NCI-H146 treated with DMSO at 0.1 percent for 48 hours (cell line): ENCODE data around the gene GLIPR2.
"Not testable (repeated sequence)": the region's sequence is repeated elsewhere in the genome, so short reads cannot be mapped to it uniquely, and the experiment has no call there.

Experiments
- DNase-seq: peaks from one replicate; lab custom pipeline; 2025; ENCODE audit not compliant: unreplicated experiment; lab: John Stamatoyannopoulos, UW

The GLIPR2 gene

DNA sequence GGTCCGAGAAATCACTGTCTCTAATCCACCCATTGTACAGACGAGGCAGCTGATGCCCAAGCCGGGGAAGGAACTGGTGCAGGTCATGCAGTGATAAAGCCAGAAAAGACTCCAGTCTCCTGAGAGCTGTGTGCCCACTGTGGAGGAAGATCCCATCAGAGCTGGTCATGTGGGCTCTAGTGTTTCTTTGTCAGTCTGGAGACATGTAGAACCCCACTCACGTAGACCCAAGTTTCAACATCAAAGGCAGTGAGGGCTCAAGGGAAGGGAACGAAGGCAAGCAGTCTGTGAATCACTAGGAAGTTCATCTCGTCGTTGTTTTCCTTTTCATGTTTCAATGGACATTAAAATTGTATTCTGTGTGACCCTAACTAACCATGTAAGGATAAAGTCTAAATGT, 14.6 kb upstream of the GLIPR2 start:
- no peak for DNase-seq

DNA sequence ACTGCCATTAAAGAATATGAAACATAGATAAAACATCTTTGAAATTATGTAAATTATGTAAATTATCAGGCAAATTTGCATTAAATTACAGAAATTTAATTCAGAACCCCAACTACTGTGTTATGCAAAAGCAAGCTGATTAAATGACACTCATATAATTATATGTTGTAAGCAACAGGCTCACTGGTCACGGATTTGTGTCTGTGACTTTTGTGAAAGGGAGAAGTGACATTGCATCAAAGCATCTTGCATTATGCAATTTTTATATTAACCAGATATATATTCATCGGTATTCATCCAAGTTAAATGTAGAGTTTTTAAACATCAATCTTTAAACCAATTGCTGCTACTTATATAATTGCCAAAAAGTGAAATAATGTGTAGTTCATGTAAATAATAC, 13.0 kb upstream of the GLIPR2 start:
- DNase-seq = no peak

DNA sequence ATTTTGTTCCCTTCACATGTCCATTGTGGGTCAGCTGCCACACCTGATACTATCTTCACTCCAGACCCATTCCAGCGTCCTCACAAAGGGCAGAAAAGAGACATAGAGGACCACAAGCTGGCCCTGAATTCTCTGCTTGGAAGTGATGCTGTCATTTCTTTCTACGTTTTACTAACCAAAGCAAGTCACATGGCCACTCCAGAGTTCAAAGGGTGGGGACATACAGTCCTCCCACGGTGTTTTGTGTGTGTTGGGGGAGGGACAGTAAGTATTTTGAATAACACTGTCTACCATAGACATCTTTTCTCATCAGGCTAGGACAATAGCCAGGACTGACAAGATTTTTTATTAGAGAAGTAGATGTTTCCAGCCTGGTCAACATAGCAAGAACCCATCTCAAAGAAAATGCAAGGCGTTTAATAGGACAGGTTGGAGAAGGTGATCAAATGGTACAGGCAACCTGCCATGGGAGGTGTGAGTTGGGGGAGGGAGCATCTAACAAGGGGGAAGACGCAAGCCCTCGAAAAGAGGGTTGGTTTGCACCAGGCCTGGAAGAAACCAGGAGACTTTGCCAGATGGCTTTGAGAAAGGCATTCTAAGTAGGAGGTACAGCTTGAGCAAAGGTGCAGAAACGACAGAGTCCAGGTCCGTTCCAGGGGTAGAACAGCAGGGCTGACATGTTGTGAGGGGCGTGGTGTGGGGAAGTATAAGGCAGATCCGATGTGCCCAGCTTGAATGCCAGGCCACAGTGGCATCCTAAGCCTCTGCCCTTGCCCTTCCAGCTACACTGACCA, 11.3 kb upstream of the GLIPR2 start:
- no peak for DNase-seq

DNA sequence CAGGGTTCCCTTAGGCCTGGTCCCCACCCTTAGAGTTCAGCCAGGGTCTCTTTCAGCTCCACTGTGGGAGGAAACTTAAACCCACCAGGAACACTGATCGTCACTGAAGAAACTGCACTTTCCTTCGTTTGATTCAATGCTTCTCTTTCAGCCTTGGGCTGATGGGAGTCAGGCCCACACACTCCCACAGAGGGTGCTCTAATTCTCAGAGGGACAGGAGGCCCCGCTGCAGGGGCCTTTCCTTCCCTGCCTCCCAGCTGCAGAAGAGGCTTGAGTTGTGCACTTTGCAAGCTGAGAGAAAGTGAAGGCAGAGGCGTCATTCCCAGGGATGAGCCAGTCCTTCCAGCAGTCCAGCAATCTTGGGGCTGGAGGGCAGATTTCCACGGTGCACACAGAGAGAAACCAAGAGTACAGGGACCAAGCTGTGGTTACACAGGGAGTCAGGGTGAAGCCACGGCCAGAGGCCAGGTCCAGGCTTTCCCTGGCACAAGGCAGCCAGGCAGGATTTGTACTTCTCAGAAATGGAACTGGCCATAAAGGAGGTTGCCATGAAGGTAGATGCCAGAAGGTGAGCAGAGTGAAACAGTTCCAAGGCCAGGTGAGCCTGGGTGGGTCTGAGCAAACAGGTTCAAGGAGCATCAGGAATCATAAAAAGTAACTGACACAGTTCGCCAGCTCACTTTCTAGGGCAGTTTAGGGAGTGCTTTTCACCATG, 10.4 kb upstream of the GLIPR2 start:
- DNase-seq = no peak

DNA sequence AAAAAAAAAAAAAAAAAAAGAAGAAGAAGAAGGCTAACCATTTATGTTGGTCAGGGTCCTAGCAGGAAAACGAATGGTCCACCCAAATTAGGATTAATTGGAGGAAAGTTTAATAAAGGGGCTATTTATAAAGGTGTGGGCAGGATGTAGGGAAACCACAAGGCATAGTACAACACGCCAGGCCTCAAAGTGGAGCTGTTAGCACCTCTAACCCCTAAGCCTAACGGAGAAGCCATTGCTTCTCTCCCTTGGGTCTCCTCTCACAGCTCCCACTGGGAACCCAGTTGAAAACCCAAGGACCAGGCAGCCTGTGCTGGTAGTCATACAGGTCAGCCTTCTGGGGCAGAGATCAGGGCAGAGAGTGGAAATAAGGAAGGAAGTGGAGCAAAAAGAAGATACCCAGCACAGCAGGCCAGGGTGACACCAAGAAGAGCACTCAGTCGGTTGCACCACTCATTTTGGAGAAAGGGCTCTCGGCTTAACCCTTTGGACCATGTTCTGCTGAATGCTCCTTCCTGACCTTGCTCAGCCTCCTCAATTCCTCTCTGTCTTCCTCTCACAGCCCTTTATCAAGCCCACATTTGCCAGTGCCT, 8.8 kb upstream of the GLIPR2 start:
- DNase-seq = no peak

DNA sequence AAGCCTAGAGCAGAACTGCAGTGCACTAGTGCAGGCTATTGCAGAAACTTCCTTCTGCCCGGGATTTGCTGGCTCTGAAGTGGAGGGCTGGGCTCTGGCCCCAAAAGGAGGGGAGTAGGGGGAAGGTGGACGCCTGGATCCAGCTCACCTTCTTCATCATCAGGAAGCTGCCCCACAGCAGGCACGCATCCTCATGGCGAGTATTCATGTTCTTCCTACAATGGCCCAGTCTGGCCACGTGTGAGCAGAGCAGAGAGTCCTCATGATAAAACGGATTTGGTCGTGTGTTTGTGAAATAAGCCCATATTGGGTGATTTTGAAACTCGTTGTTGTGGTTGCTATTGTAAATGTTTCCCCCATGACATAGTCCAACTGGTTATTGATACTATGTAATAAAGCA, 8.2 kb upstream of the GLIPR2 start:
- no peak for DNase-seq

DNA sequence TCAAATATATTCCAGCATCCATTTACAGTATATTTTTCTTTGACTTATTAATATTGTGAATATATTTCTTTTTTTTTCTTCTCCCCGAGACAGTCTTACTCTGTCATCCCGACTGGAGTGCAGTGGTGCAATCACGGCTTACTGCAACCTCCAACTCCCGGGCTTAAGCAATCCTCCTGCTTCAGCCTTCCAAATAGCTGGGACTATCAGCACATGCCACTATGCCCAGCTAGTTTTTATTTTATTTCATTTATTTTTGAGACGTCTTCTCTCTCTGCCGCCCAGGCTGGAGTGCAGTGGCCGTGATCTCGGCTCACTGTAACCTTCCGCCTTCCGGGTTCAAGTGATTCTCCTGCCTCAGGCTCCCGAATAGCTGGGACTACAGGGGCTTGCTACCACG, 7.4 kb upstream of the GLIPR2 start:
- DNase-seq = no peak

DNA sequence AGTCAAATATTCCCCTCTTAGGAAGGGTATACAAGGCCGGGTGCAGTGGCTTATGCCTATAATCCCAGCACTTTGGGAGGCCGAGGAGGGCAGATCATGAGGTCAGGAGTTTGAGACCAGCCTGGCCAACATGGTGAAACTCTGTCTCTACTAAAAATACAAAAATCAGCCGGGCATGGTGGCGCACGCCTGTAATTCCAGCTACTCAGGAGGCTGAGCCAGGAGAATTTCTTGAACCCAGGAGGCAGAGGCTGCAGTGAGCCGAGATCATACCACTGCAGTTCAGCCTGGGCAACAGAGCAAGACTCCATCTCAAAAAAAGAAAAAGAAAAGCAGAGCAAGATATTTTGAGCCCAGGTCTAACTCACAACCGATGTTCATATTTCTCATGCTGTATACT, 4.9 kb upstream of the GLIPR2 start:
- not testable (repeated sequence) for DNase-seq

DNA sequence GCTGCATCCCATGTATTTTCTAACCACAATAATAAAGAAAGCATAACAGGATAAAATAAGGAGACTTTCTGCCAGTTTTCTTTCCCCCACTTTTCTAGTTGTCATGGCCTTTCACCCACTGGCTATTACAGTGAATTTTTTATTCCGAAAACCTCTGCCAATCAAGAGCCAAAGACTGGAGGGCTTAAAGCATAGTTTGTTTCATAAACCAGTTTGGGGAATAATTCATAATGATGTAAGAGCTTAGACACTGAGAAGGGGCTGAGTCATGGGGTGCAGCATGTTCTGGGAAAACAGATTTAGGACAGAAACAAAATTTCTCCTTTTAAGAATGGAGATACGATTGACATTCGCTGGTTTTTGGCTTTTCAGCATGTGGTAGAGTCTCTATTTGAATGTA, 4.4 kb upstream of the GLIPR2 start:
- DNase-seq = no peak

DNA sequence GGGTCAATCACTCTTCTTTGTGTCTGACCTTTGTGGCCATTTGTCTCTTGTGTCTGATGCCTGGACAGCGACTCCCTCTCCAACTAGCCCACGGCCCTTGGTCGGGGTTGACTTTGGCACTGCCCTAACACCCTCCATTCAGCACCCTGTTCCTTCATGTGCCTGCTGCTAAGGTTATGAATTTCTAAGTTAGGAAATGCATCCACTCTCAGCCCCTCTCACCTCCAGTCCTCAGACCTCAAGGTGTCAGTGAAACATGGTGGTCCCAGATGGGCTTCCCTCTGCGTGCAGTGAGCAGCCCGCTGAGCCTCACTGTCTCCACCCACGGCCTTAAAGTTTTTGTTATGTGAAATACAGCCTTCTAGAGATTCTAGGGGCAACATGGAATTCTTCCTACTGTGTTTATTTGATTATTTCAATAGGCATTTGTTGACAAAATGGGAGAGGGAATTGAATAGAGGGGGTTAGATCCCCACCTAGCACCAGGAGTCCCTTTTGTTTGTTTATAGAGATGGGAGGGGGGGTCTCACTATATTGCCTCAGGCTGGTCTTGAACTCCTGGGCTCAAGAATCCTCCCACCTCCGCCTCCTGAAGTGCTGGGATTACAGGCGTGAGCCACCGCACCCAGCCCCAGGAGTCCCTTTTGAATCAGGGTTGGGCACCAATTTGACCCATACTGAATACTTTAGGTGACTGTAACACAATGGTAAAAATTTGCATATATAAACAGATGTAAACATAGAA, 1.6 kb upstream of the GLIPR2 start:
- no peak for DNase-seq

DNA sequence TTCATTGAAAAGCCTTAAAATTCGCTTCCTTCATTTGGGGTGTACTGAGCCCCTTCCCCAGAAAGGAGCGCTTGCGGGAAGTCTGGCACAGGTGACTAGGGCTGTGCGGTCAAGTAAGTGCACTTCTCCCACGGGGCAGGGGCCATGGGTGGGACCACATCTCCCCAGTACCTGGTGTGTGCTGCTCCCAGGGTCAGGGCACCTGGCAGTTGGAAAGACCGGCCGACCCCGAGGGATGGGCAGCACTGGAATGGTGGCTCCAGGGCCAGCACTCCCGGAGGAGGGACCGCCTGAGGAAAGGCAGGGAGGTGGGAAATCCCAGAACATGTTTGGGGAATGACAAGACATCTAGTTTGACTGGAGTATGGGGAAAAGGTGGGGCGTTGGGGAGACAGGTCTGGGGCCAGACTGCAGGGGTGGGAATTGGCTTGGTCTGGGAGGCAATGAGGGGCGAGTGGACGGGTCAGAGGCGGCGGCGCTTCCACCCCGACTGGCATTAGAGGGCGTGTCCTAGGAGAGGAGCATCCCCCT, 727 bp upstream of the GLIPR2 start:
- DNase-seq = no peak

DNA sequence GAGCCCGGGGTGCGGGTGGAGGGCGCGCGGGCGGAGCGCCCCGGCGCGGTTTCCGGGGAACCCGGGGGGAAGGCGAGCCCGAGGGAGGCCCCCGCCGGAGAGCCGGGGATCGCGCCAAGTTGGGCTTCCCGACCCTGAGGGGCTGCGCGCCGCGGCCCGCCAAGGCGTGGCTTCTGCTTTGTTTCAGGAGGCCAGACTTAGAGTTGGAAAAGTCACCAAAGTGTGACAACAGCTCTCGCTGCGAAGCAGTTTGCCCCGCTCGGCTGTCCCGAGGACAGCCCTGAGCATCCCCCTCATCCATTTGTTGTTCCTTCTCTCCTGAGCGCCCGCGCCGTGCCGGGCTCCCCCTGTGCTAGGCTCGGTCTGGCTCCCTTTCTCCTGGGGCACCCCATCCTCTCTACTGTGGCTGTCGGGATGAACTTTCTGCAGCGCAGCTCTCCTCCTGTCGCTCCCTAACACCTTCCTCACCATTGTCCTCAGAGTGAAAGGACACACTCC, 410 bp downstream of the GLIPR2 start:
- DNase-seq = no peak

DNA sequence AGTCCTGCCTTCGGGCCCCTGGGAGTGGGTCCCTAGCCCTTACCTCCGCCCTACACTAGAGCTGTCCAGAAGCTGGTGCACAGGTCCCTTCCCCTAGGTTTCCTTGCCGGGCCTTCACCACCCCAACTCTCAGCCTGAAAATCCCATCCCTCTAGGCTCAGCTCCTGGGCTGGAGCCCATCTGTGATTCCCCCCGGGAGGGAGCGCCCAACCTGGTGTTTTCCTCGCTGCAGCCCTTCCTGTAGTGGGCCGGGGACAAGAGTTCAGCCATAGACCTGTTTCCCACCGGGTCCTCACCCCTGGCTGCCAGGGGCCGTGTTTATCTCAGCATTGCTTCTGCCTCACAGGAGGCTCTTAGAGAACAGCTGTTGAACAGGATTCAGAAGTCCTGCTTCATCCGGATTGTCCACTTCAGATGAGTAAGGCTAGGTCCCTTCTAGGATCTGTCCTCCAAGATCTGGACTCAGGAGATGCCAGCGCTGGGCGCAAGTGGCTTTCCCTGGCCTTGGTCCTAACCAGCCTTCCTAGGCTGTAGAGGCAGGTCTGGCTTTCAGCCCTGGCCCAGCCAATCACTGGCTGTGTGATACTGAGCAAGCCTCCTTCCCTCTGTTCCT, 965 bp downstream of the GLIPR2 start:
- DNase-seq = no peak

DNA sequence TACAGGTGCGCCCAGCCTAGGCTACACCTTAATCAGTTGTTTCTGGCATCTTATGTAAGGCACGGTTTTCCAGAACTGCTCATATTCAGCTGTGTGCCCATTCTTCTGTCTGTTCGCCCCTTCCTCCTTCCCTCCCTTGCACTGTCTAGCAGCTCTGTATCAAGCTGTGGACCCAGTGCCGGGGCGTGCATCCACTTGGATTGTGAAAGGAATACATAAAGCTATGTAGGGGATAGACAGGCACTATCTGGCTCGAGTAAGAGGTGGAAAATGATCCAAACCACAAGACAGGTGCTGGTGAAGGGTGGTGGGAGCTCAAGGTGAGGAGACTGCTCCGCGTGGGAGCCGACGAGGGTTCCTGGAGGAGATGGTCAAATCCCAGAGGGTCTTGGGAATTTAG, 2.0 kb downstream of the GLIPR2 start:
- DNase-seq = no peak

DNA sequence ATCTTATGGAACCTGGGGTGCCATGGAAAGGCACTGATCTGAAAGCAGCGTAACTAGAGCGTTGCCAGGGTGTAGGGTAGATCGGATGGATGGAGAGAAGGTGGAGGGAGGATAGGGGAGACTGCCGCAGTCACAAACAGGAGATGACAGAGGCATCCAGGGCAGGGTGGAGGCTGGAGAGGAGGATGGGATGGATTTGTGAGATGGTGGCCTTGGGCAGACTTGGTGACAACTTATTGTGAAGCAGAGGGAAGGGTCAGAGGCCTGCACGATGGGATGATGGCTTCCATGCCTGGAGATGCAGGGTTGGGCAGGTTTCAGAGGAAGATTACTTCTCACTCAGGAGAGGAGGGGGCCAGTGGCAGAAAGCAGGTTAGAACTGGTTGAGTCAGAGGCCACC, 2.4 kb downstream of the GLIPR2 start:
- DNase-seq = no peak

DNA sequence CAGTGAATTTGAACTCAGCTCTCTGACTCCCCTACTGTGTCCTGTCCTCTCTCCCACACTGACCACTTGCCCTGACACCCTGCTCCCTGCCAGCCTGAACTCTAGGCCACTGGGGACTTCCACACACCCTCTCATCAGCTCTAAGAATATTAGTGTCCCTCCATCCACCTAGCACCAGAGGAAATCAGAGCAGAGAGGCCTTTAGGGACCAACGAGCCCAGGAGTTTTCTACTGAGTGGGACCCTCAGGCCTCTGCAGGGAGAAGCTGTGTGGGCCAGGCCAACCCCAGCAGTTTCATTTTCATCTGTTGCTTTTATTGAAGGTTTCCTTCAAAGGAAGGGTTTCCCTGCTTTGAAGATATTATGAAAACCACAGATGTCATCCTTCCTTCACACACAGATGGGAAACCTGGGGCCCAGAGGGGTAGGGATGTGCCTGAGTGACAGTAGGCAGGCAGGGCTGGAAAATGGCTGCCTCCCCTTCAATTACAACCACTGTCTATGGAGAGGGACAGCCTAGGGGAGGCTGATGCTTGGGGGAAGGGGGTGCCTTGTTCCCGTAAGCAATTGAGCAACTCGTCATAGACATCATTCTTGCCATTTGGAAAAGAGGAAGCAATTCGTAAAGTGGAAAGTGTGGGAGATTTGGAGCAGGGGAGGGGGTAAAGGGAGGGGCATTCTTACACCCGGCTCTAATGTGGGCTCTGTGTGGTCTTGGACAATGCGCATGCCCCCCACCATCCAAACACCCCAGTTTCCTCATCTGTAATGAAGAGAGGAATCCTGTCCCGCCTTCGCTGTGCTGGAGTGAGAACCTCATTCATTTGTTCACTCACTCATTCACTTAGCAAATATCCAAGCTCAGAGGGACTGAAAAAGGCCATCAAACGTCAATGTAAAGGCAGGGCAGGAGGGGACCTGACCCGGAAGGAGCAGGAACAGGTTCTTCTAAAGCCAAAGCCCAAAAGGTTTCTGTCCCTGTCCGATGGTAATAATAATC, 3.9 kb downstream of the GLIPR2 start:
- DNase-seq = no peak

DNA sequence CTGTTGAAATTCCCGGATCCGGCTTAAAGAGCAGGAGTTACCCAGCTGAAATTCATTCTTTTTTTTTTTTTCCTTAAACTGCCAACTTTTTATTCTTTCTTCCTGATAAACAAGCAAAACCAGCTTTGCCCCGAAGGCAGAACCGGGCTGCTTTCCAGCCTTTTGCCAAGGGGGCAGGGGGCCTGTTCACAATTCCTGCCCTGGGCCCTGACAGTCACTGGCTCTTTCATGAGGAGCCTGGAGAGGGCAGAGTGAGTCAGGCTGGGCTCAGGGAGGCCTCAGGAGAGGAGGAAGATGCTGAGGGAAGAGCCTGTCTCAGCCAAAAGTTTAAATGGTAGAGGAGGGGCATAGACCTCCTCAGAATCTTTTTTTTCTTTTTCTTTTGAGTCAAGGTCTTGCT, 4.8 kb downstream of the GLIPR2 start:
- no peak for DNase-seq

DNA sequence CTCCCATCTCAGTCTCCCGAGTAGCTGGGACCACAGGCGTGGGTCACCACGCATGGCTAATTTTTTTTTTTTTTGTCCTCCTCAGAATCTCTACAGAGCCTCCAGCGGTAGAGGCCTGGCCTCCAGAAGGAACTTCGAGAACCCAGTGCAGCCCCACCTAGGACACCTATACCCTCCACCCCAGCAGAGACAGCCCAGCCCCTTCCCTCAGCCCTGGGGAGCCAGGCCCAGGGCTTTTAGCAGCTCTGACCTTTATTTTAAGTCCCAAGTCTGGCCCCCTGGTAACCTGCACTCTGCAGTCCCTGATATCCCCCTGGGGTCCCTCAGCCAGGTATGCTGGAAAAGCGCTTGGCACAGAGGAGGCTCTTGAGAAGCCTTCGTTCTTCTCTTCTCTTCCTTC, 5.2 kb downstream of the GLIPR2 start:
- no peak for DNase-seq

DNA sequence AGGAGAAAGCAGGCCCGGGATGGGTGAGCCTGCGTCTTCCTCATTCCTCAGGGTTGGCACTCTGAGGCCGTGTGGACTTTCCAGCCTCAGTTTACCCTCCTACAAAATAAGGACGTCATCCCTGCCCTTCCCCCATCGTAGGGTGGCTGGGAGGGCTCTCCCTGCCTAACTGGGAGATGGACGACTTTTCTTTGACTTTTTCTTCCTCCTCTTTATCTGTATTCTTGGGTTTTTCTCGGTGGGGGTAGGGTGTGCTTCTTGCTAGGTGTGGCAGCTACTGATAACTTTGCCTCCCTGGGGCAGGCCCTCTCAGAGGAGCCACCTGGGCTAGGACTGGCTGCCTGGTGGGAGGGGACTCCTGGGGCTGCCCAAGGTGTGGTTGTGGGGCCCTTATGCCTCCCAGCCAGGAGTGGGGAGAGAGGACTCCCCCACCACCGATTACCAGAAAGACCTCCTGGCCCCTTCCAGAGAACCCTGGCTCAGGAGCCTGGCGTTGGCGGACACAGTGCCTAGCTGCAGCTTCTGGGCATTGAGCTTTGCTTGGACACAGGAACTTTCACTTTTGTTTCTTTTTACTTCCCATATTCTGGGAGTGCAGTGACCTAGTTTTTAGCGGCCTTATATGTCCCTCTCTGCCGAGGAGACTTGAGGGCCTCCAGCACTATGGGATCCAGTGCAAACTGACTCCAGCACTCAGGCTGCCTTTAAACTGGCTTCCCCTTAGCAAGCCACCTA, 6.1 kb downstream of the GLIPR2 start:
- DNase-seq = no peak
